GM12891 (cell line): ENCODE measurements around the gene CDKN2AIP.
"Not testable (repeated sequence)": the region's sequence is repeated elsewhere in the genome, so short reads cannot be mapped to it uniquely, and the experiment has no call there.

Experiments used
- POLR2A ChIP-seq: IDR thresholded peaks from 2 replicates; pipeline ENCODE4 v1.6.1; 2011; ENCODE audit warnings: low read depth, low read length, control low read depth
- POLR2AphosphoS5 ChIP-seq: IDR thresholded peaks from 2 replicates; pipeline ENCODE4 v1.6.1; 2011; ENCODE audit warnings: low read depth, low read length, control low read depth

- TF ChIP-seq POLR2A, POLR2AphosphoS5: not testable (repeated sequence)
These were observed 21.4 kb downstream of the CDKN2AIP start for GRCh38 chr4:183465879-183466278.
